Measurements from ENCODE around the gene RPL13.

RPL13 gene

DNA sequence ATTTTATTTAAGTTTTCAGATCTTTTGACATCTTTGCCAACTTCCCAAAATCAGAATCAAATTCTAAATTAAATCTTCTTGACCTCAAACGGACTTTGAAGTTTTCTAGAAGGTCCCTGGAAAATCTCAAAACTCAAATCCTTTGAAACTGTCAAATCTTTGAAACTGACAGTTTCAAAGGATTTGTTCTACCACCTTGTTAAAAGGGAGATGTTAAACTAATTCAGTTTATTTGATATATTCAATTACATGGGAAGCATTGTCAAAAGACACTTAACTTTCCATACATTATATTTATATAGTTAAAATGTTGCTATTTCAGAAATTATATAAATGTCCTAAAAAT lies 49.6 kb downstream of the RPL13 start:
- no peak for FAIRE-seq
- TF ChIP-seq, protein P1, sequence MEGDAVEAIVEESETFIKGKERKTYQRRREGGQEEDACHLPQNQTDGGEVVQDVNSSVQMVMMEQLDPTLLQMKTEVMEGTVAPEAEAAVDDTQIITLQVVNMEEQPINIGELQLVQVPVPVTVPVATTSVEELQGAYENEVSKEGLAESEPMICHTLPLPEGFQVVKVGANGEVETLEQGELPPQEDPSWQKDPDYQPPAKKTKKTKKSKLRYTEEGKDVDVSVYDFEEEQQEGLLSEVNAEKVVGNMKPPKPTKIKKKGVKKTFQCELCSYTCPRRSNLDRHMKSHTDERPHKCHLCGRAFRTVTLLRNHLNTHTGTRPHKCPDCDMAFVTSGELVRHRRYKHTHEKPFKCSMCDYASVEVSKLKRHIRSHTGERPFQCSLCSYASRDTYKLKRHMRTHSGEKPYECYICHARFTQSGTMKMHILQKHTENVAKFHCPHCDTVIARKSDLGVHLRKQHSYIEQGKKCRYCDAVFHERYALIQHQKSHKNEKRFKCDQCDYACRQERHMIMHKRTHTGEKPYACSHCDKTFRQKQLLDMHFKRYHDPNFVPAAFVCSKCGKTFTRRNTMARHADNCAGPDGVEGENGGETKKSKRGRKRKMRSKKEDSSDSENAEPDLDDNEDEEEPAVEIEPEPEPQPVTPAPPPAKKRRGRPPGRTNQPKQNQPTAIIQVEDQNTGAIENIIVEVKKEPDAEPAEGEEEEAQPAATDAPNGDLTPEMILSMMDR (IDR thresholded peaks at IDR 0.05; ENCODE audit: insufficient read depth, missing control alignments), result no peak

GRCh38 chr16:89612415-89613166 lies 52.1 kb downstream of the RPL13 start:
- FAIRE-seq (no peak), DNase-seq (ENCODE audit: insufficient read length, low spot score) (no peak)
- TF ChIP-seq, protein P1 (IDR thresholded peaks at IDR 0.05; ENCODE audit: insufficient read depth, missing control alignments), result no peak

More for the DNA sequence above, 49.6 kb downstream of the RPL13 start:
- DNase-seq (ENCODE audit: insufficient read length, low spot score), result no peak

GRCh38 chr16:89613231-89613953 lies 52.9 kb downstream of the RPL13 start, which contains the start of gene DPEP1:
DPEP1 (plus strand) TSS chr16:89613642; CDS start chr16:89630411, 16,769 bp downstream.
- DNase-seq (ENCODE audit: insufficient read length, low spot score) (no peak), FAIRE-seq (no peak)
- TF ChIP-seq, protein P1 (IDR thresholded peaks at IDR 0.05; ENCODE audit: insufficient read depth, missing control alignments), result no peak

DNA sequence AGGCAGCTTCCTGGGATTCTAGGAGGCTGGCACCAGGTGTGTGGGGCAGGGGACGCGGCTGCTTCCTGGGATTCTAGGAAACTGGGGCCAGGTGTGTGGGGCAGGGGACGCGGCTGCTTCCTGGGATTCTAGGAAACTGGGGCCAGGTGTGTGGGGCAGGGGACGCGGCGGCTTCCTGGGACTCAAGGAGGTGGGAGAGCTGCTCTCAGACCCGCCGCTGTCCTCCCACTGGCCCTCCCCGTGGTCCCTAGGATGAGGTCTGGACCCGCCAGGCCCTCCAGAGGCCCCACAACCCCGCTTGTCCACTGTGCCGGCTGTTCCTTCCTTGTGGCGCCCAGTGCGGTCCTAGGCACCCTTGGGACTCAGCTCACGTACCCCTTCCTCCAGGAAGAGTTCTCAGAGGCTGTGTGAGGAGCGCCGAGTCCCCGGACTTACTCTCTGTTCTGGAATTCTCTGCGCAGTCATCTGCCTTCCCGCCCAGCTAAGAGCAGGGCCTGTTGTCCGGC lies 53.5 kb downstream of the RPL13 start:
- DNase-seq (ENCODE audit: insufficient read length, low spot score), result no peak
- TF ChIP-seq, protein P1 (IDR thresholded peaks at IDR 0.05; ENCODE audit: insufficient read depth, missing control alignments), result no peak
- FAIRE-seq, result no peak
